Loucy (cell line): ENCODE results near the gene ANAPC2.

Source experiments
- CTCF ChIP-seq: fragments of 200-600 bp; sonication (generic); conservative IDR thresholded peaks from 2 replicates; pipeline ENCODE4 v1.5.1; 2014; ENCODE audit warnings: mild to moderate bottlenecking, antibody characterized with exemption, low read length
- EZH2phosphoT487 ChIP-seq: fragments of 200-600 bp; IDR thresholded peaks from 2 replicates; pipeline ENCODE4 v1.6.1; 2018; ENCODE audit warnings: antibody characterized with exemption, mild to moderate bottlenecking, moderate library complexity, borderline replicate concordance

- TF ChIP-seq CTCF (no peak), EZH2phosphoT487 (no peak)
Observed at GRCh38 chr9:137163365-137163715, 25.0 kb downstream of the ANAPC2 start.
